Measurements from ENCODE around the gene DSTN. TPM values are rescaled to one million over a fixed set of nuclear protein-coding genes. Genes with fewer than 3 reads are reported as not detected.

Gene DSTN
- total RNA-seq, 2 donors from 2014 or later: 26.6 to 63.4 TPM

DNA sequence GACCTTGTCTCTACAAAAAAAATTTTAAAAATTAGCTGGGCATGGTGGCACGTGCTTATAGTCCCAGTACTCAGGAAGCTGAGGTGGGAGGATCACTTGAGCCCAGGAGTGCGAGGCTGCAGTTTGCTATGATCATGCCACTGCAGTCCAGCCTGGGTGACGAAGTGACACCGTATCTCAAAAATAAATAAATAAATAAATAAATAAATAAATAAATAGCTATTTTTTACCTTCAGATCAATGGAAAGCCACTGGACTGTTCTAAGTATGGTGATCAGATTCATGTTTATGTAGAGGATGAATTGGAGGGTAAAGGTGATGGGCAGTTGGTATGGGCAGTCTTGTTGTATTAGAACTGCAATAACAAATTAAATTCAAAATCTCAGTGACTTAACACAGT, 24.0 kb downstream of the DSTN start:
- ATAC-seq: no peak
- no peak for DNase-seq (ENCODE audit: low spot score in 2 of 2)
- H3K9me3 Mint-ChIP-seq: no peaks in the 10 kb centered on the region
- H3K36me3 Mint-ChIP-seq: peaks cover 0 to 6% of the 10 kb centered on the region in 2 donors
- no peak overlapping the region for H3K27ac Mint-ChIP-seq

DNA sequence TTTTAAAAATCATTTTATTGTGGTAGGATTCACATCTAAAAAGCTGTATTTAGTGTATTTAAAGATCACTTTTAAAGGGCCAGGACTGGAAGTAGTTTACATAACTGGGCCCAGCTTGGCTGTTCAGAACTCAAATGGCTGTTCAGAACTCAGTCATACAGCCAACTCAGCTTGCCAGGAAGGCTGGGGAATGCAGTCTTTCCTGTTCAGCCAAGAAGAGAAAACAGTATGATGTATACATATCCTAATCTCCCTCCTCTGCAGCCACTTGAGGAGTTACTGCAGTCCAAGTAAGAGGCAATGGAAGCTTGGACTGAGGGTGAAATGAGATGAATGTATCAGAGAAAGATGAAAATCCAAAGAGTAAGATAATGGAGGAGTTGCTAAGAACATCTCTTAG, 24.6 kb downstream of the DSTN start:
- Mint-ChIP-seq H3K36me3 (peaks cover 0 to 6% of the 10 kb centered on the region in 2 donors), H3K27ac (no peak overlapping the region), H3K9me3 (no peaks in the 10 kb centered on the region)
- ATAC-seq (no peak), DNase-seq (ENCODE audit: low spot score in 2 of 2) (no peak)

DNA sequence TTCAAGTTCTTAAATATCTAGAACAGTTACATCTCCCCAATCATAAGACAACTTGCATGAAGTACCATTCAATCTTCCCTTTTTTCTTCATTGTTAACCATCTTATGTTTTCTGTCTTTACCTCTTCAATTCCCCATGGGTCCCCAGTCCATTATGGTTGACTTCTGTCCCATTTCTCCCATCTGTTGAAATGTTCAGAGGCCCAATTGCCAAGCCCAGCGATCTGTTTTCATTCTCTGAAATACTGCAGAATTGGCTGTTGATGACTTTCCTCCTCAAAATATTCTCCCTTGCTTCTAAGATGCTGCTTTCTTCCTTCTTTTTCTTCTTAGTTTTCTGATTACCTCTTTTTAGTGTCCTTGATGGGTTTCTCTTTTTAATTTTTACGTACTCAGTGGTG, 26.0 kb downstream of the DSTN start:
- no peaks in the 10 kb centered on the region for H3K9me3 Mint-ChIP-seq
- DNase-seq (ENCODE audit: low spot score in 2 of 2) (no peak), ATAC-seq (no peak)
- H3K27ac Mint-ChIP-seq: no peak overlapping the region
- peaks cover 0 to 6% of the 10 kb centered on the region in 2 donors for H3K36me3 Mint-ChIP-seq

DNA sequence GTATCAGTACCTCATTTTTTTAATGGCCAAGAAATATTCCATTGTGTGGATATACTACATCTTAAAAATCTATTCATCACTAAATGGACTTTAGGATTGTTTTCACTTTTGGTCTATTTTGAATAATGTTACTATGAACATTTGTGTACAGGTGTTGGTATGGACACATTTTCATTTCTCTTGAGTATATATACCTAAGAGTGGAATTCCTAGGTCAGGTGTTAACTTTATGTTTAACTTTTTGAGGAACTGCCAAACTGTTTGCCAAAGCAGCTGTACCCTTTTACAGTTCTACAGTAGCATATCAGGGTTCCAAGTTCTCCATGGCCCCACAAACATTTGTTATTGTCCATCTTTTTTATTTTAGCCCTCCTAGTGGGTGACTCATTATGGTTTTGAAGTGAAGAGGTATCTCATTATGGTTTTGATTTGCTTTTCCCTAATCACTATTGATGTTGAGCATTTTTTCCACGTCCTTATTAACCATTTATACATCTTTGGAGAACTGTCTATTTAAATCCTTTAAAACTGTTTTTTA, 28.2 kb downstream of the DSTN start:
- ATAC-seq (no peak), DNase-seq (ENCODE audit: low spot score in 2 of 2) (no peak)
- Mint-ChIP-seq H3K27ac (no peak overlapping the region), H3K36me3 (peaks cover 0 to 6% of the 10 kb centered on the region in 2 donors), H3K9me3 (no peaks in the 10 kb centered on the region)

DNA sequence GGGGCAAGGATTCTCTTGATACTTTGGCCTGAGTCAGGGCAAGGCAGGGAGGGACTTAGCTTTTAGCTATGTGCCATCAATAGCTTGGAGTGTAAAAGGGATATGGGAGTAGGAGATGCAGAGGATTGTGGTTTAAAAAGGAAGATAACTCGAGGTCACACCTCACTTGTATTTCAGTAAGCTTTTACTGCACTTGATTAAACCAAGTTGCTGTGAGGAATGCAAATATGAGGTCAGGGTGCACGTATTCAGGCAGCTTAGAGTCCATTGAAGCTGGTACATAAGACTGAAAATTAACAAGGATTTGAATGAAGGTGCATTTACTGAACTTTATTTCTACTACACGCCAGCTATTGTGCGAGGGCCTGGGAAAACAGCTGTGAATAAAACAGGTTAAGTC, 32.1 kb downstream of the DSTN start:
- ATAC-seq: no peak
- no peak for DNase-seq (ENCODE audit: low spot score in 2 of 2)
- Mint-ChIP-seq H3K36me3 (no peaks in the 10 kb centered on the region), H3K27ac (no peak overlapping the region), H3K9me3 (no peaks in the 10 kb centered on the region)

DNA sequence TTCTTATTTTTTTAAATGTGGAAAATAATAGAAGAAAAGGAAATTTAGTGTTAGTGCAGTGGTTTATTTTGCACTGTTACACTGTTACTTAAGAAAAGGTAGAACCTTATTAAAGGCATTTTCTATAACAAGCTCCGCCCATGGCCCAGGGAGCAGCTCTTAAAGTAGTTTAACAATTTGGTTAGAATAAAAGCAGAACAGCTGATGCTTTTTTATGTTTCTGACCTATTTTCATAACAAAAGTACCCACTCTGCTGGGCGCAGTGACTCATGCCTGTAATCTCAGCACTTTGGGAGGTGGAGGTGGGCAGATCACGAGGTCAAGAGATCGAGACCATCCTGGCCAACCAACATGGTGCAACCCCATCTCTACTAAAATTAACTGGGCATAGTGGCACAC, 32.6 kb downstream of the DSTN start:
- DNase-seq (ENCODE audit: low spot score in 2 of 2) (no peak), ATAC-seq (no peak)
- Mint-ChIP-seq H3K36me3 (no peaks in the 10 kb centered on the region), H3K27ac (no peak overlapping the region), H3K9me3 (no peaks in the 10 kb centered on the region)

DNA sequence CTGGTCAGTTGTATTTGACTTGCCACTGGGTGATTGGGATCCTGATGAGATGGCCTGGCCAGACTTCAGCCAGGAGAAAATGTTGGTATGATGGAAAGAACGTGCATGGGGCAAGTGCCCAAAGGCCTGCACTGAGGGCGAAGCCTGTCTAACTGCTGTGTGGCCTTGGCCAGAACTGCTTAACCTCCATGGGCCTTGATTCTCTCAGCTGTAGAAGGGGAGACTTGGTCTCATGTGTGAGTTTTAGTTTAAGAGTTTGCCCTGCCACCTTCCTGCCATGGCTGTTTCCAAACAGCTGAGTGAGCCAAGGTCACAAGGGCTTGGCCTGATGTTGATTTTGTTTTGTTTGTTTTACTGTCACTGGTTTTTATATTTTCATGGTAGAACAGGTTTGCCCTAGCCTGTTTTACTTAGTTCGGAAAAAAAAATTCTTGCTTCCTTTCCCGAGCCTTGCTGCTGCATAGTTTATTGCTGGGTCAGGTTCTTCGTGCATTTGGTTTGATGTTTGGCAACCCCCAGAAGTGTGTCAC, 35.3 kb downstream of the DSTN start:
- H3K27ac Mint-ChIP-seq: no peak overlapping the region
- peaks cover 4 to 5% of the 10 kb centered on the region in 2 donors for H3K36me3 Mint-ChIP-seq
- no peaks in the 10 kb centered on the region for H3K9me3 Mint-ChIP-seq
- DNase-seq (ENCODE audit: low spot score in 2 of 2): no peak
- no peak for ATAC-seq

DNA sequence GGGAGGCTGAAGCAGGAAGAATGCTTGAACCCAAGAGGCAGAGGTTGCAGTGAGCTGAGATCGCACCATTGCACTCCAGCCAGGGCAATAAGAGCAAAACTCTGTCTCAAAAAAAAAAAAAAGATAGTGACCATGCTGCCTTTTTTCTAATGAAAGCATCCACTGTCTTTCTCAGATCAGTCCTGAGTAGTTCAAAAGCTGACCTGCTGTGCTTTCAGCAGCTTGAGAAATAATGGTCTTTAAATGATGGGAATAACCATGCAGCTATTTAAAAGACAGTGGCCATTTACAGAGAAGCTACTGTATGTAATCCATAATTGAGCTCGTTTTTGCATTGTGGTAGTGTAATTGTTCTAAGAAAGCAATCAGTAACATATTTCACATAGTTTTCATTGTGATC, 36.1 kb downstream of the DSTN start:
- H3K36me3 Mint-ChIP-seq: peaks cover 6 to 7% of the 10 kb centered on the region in 2 donors
- H3K9me3 Mint-ChIP-seq: no peaks in the 10 kb centered on the region
- DNase-seq (ENCODE audit: low spot score in 2 of 2) (no peak), ATAC-seq (no peak)
- no peak overlapping the region for H3K27ac Mint-ChIP-seq

DNA sequence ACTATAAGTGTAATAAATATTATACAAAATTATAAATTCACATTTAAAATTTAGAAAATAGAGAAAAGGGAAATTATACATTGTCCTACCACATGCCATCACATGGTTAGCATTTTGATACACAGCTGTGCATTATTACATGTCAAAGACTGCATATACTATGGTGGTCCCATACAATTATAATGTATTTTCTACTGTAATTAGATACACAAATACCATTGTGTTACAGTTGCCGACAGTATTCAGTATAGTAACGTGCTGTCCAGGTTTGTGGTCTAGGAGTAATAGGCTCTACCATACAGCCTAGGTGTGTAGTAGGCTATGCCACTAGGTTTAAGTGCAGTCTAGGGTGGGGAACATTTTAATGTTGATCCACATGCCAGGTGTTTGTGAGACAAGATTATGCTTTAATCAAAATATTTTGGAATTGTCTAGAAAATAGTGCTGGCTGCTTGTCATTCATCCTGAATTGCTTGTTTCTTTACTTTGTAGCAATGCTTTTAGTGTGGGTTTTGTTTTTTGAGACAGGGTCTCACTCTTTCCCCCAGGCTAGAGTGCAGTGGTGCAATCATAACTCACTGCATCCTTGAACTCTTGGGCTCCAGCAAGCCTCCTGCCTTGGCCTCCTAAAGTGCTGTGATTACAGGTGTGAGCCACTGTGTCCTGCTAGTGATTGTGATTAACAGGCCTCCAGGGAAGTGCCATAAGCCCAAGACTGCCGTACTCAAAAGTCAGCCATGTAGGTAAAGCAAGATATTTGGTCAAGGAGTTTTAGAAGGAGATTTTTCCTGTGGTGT, 39.0 kb downstream of the DSTN start:
- Mint-ChIP-seq H3K27ac (peak overlapping the region in 1 of 2 donors; percentile 45), H3K9me3 (no peaks in the 10 kb centered on the region), H3K36me3 (peaks cover 6 to 7% of the 10 kb centered on the region in 2 donors)
- ATAC-seq: no peak
- no peak for DNase-seq (ENCODE audit: low spot score in 2 of 2)

DNA sequence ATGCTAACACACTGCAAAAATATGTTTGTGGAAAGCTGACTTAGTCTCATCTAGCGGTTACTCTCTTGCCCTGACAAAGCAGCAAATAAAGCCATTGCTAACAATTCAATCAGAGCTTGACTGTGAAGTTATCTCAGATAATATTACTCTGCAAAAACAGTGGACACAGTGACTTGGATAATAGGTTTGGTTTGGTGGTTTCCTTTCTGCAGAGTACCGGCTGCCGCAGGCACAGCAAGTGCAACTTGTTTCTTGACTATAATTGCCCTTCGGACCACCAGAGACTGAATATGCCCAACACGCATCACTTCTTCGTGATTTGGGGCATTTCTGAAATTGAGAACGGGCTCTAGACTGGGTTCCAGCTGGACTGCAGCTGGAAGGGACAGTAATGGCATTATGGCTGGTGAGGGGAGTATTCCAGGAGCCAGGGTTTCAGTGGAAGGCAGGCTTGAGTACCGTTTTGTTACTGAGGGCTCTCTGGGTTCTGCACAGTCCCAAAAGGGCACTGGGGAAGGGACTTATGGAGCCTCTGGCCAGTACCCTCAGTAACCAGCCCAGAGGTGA, 40.0 kb downstream of the DSTN start:
- H3K36me3 Mint-ChIP-seq: peaks cover 6 to 7% of the 10 kb centered on the region in 2 donors
- peak overlapping the region; percentile 45 to 84 for H3K27ac Mint-ChIP-seq
- DNase-seq (ENCODE audit: low spot score in 2 of 2): no peak
- H3K9me3 Mint-ChIP-seq: no peaks in the 10 kb centered on the region
- ATAC-seq: no peak

DNA sequence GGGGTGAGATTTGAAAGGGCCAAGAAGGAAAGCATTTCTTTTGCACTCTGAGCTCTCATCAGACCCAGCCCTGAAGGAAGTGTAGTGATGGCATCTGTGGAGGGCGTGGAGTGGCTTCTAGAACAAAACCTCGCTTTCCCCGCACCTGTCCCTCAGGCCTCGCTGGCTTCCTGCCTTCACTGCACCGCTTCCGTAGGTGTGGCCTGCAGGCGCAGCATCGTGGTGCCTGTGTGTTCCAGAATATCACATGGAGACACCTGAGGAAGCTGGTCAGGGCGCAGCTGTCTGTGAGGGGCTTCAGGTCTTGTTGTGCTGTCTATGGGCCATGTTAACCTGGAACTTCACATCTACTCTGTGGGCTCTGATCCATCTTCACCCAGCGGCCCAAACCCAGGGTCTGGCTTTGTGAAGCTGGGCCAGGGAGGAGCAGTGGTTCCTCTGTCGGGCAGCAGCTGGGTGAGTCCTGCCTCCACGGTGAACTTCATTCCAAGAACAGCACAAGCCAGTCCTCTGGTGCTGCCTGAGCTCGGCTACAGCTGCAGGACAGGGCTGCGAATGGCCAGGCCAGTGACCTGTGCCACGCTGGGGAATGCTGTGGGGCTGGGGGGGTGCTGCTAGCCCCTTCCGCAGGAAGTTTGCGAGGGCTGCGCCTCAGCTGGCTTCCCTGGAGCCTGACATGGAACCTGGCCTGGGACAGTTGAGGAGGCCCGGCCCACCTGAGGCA, 40.9 kb downstream of the DSTN start:
- Mint-ChIP-seq H3K36me3 (peaks cover 6 to 7% of the 10 kb centered on the region in 2 donors), H3K9me3 (no peaks in the 10 kb centered on the region), H3K27ac (peak overlapping the region; percentile 45 to 84)
- peak; percentile 28 to 58 for DNase-seq (ENCODE audit: low spot score in 2 of 2)
- ATAC-seq: peak; percentile 39 to 64

DNA sequence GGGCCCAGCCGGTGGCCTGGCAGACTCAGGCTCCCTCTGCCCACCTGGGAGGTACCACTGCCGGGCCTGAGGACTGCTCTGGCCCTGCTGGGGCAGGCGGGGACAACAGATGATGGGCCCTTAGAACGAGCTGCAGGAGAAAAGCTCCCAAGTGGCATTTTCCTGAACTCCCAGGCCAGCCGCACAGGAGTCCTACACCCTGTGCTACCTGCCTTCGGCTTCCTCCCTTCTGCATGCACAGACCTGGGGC, 41.3 kb downstream of the DSTN start:
- Mint-ChIP-seq H3K36me3 (peaks cover 6 to 7% of the 10 kb centered on the region in 2 donors), H3K9me3 (no peaks in the 10 kb centered on the region), H3K27ac (peak overlapping the region in 1 of 2 donors; percentile 29)
- DNase-seq (ENCODE audit: low spot score in 2 of 2) (peak in 1 of 2 donors; percentile 50), ATAC-seq (peak; percentile 41 to 52)

DNA sequence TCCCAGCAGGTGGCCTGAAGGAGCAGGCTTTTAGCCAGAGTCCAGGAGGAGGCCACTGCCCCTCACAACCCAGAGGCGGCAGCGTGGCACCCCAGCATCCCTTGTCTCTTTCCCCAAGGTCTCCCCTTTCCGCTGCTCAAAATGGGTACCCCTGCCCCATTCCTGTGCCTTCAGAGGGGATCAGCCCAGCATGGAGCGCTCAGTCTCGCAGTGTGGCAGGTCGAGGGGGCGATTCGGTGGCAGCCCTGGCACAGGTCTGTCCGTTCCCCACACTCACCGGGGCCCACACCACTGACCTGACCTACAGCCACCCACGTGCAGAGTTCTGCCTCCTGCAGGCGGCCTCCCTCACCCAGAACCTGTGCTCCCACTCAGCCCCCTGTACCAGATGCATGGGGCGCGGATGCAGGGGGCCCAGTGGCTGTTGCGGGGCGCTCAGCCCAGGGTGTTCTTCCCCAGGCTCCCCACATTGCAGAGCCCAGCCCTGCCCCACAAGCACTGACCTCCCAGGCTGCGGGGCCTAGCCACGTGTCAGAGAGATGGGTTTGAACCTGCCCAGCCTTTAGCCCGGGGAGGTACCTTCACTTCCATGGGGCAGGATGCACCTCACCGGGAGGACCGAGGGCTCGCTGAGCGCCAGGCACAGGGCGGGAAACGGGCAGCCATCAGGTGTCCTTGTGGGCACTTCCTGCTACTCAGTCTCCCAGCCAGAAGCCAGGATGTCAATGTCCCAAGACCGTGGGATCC, 41.8 kb downstream of the DSTN start:
- Mint-ChIP-seq H3K9me3 (no peaks in the 10 kb centered on the region), H3K27ac (peak overlapping the region; percentile 29 to 78), H3K36me3 (peaks cover 6 to 7% of the 10 kb centered on the region in 2 donors)
- ATAC-seq: no peak
- peak in 1 of 2 donors; percentile 50 for DNase-seq (ENCODE audit: low spot score in 2 of 2)

DNA sequence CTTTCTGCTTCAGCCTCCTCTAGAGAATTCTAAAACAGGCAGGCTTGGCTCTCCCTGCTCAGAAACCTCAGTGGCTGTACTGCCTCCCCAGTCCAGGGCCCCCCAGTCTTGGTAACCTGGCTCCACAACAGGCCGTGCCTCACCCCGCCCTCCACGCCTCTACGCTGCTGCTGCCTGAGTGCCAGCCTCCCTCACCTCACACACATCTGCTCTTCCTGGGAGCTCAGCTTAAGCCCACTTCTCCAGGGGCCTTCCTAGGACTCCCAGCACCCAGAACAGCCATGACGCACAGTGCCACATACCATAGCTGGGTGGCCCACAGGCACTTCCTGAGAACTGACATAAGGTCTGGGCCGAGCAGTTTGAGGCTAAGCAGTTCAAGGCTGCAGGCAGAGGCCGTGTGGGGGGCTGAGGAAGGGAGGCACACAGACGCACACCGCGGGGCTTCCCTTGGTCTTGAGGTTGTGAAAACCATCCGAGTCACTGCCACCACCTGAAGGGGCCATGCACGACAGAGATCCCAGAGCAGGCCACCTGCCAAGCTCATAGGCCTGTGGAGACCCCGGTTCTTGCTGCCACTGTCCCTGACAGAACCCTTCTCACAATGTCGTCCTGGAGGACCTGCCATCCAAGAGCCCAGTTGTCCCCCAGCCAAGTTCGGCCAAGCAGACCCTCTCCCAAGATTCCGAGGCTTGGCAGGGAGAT, 42.6 kb downstream of the DSTN start:
- Mint-ChIP-seq H3K36me3 (peaks cover 6 to 7% of the 10 kb centered on the region in 2 donors), H3K27ac (peak overlapping the region; percentile 78 to 98), H3K9me3 (no peaks in the 10 kb centered on the region)
- peak in 1 of 2 donors; percentile 56 for DNase-seq (ENCODE audit: low spot score in 2 of 2)
- peak; percentile 29 to 47 for ATAC-seq

DNA sequence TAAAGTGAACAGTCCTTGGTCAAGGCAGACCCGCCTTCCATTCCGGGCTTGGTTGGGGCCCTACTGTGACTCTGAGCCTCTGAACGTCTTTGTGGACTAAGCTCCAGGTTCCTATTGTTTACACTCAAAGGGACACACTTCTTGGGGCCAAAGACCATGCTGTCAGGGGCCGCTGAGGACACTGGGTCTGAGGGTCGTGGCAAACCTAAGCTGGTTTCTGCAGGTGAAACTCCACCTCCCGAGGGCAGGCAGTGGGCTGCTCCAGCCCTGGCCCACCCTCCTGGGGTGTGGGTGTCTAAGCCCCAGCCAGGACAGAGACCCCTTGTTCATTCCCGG, 43.1 kb downstream of the DSTN start:
- Mint-ChIP-seq H3K27ac (peak overlapping the region in 1 of 2 donors; percentile 78), H3K36me3 (peaks cover 6 to 7% of the 10 kb centered on the region in 2 donors)

More for the DNA sequence above, 43.1 kb downstream of the DSTN start:
- H3K9me3 Mint-ChIP-seq: no peaks in the 10 kb centered on the region
- DNase-seq (ENCODE audit: low spot score in 2 of 2): no peak
- ATAC-seq: no peak
